Fibroblast of lung (primary cell): ENCODE data around the gene GABBR2.

Experiments used
- CTCF ChIP-seq, 2 donors: IDR thresholded peaks in 1 of 2; conservative IDR thresholded peaks in 1 of 2; 1 replicate in 1 of 2; 2 replicates in 1 of 2; pipeline ENCODE4 v1.5.1; 2011 to 2012; ENCODE audit warnings: low read length in 2 of 2, control low read depth in 1 of 2, inconsistent platforms in 1 of 2, low read depth in 1 of 2, mild to moderate bottlenecking in 1 of 2
- EZH2 ChIP-seq: IDR thresholded peaks from 2 replicates; pipeline ENCODE4 v1.5.1; 2012; ENCODE audit warnings: low read length, control low read depth, mild to moderate bottlenecking; ENCODE audit errors: missing control alignments

GRCh38 chr9:98479967-98480847, 228.5 kb downstream of the GABBR2 start:
- TF ChIP-seq CTCF (conservative IDR thresholded peaks at IDR 0.05 in 1 of 2, IDR thresholded peaks at IDR 0.05 in 1 of 2; ENCODE audit: low read depth in 1 of 2, low read length in 2 of 2): no peak
- TF ChIP-seq EZH2: no peak
